EH (cell line): ENCODE measurements around the gene GALP.
"Not testable (repeated sequence)": the region's sequence is repeated elsewhere in the genome, so short reads cannot be mapped to it uniquely, and the experiment has no call there.

Experiments used
- DNase-seq: peaks from one replicate; pipeline ENCODE4 v3.0.0-alpha.2; 2015; ENCODE audit warnings: low read depth

GALP gene

GRCh38 chr19:56175861-56176307 lies at the start of gene GALP:
Gene GALP, plus strand, starts transcription at chr19:56176008. Its CDS starts 1,101 bp downstream, at chr19:56177109.
- DNase-seq = not testable (repeated sequence)

- DNase-seq = no peak
Observed at GRCh38 chr19:56126983-56127780, 48.6 kb upstream of the GALP start.

- no peak for DNase-seq
Observed at GRCh38 chr19:56130006-56130405, 45.8 kb upstream of the GALP start.

GRCh38 chr19:56131651-56132050 lies 44.2 kb upstream of the GALP start:
- no peak for DNase-seq

GRCh38 chr19:56132316-56132822 lies 43.4 kb upstream of the GALP start:
- peak; percentile 34 for DNase-seq

- DNase-seq = peak; percentile 42
Observed at GRCh38 chr19:56133858-56134653, 41.8 kb upstream of the GALP start.

GRCh38 chr19:56134654-56134921 lies 41.2 kb upstream of the GALP start:
- DNase-seq = no peak

- no peak for DNase-seq
Observed at GRCh38 chr19:56136362-56136761, 39.4 kb upstream of the GALP start.

- DNase-seq = no peak
Observed at GRCh38 chr19:56137405-56137804, 38.4 kb upstream of the GALP start.

- no peak for DNase-seq
Observed at GRCh38 chr19:56138069-56138468, 37.7 kb upstream of the GALP start.

- no peak for DNase-seq
Observed at GRCh38 chr19:56139847-56140582, 35.8 kb upstream of the GALP start.

- peak; percentile 100 for DNase-seq
Observed at GRCh38 chr19:56140583-56141416, 35.0 kb upstream of the GALP start, which contains the start of gene ZNF444. Gene ZNF444, plus strand, starts transcription at chr19:56141287. Its CDS starts 5,625 bp downstream, at chr19:56146912.

GRCh38 chr19:56141417-56141993 lies 34.3 kb upstream of the GALP start:
- DNase-seq = peak; percentile 15

- no peak for DNase-seq
Observed at GRCh38 chr19:56142087-56142787, 33.6 kb upstream of the GALP start.

GRCh38 chr19:56142897-56143434 lies 32.8 kb upstream of the GALP start:
- no peak for DNase-seq

GRCh38 chr19:56144376-56144775 lies 31.4 kb upstream of the GALP start:
- DNase-seq = no peak

GRCh38 chr19:56144831-56145230 lies 31.0 kb upstream of the GALP start:
- no peak for DNase-seq

GRCh38 chr19:56145698-56146097 lies 30.1 kb upstream of the GALP start:
- DNase-seq = no peak

GRCh38 chr19:56146904-56147303 lies 28.9 kb upstream of the GALP start:
- no peak for DNase-seq

- no peak for DNase-seq
Observed at GRCh38 chr19:56147307-56147706, 28.5 kb upstream of the GALP start.
